Skin epidermis (tissue), 12 donors: ENCODE measurements around the gene COL23A1.

Experiments
- H3K27ac ChIP-seq, 21 experiments: fragments of 200-600 bp; sonication (generic) in 11 of 21; one replicate each; pipeline ENCODE4 v1.5.0; 2020; ENCODE audit warnings: mild to moderate bottlenecking in 3 of 21, inconsistent platforms in 2 of 21, moderate library complexity in 2 of 21
- H3K4me3 ChIP-seq, 7 experiments: fragments of 200-600 bp; sonication (generic) in 2 of 7; one replicate each; pipeline ENCODE4 v1.5.0; 2020; ENCODE audit warnings: inconsistent platforms in 2 of 7, mild to moderate bottlenecking in 2 of 7, moderate library complexity in 1 of 7

Gene COL23A1

DNA sequence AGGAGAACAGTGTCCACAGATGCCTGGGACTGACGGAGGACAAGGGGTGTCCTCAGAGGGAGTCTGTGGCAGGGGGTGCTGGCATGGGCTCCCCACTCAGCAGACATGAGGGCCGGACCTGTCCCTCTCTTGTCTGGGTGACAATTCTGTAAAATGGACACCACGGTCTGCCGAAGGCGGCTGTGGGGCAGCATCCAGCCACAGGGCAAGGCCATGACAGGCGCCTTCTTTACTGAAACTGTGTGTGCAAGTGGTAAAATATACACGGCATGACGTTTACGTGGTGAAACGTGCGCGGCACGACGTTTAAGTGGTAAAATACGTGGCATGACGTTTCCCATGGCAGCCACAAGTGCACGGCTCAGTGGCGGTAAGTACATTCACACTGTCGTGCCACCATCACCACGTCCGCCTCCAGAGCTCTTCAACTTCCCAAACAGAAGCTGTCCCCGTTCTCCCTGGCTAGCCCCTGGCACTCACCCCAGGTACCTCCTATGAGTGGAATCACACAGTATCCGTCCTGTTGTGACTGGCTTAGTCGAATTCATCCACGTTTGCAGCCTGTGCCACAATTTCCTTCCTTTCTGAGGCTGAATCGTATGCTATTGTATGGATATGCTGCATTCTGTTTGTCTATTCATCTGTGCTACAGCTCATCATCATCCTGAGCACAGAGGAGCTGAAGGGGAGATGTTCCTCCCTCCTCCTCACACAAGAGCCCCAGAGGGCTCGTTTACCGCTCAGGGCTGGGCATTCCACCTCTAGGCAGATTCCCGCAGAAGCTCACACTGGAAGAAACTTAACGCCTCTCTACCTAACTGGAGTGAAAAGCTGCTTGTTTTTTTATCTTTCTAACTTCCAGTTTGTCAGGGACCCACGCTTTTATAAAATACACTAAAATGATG is 52.5 kb downstream of the COL23A1 start:
- Histone ChIP-seq H3K27ac (no peak overlapping the region), H3K4me3 (no peak overlapping the region)

DNA sequence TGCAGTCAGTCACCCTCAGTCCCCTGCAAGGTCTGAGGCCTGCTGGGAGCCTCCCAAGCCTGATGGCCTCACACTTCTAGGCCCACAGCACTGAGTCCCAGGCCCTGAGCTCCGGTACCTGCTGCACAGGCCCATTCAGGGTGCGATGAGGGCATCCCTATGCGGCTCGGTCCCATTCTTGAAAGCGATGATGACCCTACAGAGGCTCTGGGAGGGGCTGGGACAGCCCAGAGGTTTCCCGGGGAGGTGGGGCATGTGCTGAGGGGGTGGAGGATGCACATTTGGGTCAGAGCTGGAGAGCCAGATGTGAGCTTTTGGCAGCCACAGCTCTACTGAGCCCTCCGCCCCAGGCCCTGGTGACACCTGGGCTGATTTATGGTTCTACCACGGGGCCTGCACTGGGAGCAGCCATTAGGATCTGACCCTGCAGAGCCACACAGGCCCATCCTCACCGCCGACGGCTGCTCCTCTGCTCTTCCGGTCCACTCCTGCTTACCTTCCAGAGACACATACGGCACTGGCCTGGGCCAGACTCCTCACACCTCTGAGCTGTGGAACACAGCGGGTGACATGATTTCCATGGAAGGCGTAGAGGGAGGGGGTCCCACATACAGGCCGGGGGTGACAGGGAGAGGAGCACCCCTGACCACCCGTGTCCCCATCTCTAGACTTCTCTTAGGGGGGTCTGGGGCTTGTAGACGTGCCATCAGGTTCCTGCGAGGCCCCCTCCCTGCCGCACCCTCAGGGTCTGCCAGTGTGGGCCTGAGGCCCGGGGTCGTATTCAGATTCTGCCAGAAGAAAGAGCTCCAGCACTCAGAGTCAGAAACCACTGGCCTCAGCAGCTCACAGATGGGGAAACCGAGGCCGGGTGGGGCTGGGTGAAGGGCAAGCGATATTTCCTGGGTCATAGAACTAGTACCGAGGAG is 53.4 kb downstream of the COL23A1 start:
- Histone ChIP-seq H3K27ac (no peak overlapping the region), H3K4me3 (no peak overlapping the region)

- H3K27ac ChIP-seq, result peak overlapping the region in 1 of 21 experiments; percentile 44
- no peak overlapping the region for H3K4me3 ChIP-seq
Observed at GRCh38 chr5:178535299-178536175, 54.7 kb downstream of the COL23A1 start.

DNA sequence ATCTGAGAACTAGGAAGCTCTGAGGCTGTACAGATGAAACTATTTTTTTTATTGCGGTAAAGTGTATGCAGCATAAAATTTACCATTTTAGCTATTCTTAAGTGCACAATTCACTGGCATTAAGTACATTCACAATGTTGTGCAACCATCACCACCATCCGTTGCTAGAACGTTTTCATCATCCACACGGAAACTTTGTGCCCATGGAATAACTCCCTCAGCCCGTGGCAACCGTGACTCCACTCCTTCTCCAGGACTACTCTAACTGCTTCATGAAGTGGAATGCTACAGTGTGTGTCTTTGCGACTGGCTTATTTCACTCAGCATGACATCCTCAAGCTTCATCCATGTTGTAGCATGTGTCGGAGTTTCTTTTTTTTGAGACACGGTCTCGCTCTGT is 57.1 kb downstream of the COL23A1 start:
- no peak overlapping the region for H3K27ac ChIP-seq
- H3K4me3 ChIP-seq, result no peak overlapping the region

DNA sequence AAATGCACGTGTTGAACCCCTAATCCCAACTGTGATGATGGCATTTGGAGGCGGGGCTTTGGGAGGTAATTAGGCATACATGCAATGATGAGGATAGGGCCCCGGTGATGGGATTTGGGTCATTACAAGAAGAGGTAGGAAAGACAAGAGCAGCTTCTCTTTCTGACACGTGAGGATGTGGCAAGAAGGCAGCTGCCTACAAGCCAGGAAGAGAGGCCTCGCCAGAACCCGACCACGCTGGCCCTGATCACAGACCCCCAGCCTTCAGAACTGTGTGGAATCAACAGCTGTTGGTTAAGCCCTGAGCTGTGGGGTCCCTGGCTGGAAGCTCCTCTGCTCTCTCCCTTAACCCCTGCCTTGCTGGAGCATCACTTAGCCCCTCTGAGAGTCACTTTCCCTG is 57.5 kb downstream of the COL23A1 start:
- Histone ChIP-seq H3K4me3 (no peak overlapping the region), H3K27ac (no peak overlapping the region)

DNA sequence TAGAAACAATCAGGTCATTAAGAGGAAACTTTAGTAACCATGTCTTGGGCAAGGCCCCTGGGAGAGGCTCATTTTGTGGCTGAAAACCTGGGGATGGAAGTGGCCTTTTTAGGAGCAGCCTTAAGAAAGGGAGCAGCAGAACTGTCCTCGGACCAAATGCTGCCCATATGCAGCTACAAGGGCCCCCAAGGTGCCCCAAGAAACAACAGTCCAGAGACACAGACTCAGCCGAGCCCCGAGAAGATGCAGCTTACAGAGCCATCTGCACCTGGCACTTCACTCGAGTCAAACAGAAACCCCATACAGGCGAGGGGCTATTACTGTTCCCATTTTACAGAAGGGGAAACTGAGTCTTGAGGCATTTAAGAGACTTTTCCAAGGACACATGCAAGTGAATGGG is 58.0 kb downstream of the COL23A1 start:
- no peak overlapping the region for H3K27ac ChIP-seq
- no peak overlapping the region for H3K4me3 ChIP-seq

- H3K4me3 ChIP-seq, result no peak overlapping the region
Observed at GRCh38 chr5:178531786-178532185, 58.4 kb downstream of the COL23A1 start.

GRCh38 chr5:178530526-178530925 is 59.7 kb downstream of the COL23A1 start:
- Histone ChIP-seq H3K4me3 (no peak overlapping the region), H3K27ac (no peak overlapping the region)

More at GRCh38 chr5:178531786-178532185, 58.4 kb downstream of the COL23A1 start:
- no peak overlapping the region for H3K27ac ChIP-seq

DNA sequence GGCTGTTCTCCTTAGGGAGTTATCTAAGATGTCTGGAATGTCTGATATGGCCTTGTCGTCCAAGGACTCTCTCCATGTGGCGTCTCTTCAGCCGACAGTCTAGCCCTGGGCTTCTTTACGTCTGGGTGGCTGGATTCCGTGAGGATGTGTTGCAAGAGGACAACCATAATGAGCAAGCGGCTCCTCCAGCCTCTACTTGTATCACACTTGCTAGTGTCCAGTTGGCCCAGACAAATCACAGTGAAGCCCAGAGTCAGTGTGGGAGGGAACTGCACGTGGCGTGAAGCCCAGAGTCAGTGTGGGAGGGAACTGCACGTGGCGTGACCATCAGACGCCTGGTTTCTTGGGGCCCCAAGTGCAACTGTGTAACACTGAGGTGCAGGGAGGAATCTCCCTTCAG is 61.1 kb downstream of the COL23A1 start:
- no peak overlapping the region for H3K27ac ChIP-seq
- no peak overlapping the region for H3K4me3 ChIP-seq

- H3K27ac ChIP-seq, result no peak overlapping the region
- H3K4me3 ChIP-seq, result no peak overlapping the region
Observed at GRCh38 chr5:178527458-178528307, 62.5 kb downstream of the COL23A1 start.

DNA sequence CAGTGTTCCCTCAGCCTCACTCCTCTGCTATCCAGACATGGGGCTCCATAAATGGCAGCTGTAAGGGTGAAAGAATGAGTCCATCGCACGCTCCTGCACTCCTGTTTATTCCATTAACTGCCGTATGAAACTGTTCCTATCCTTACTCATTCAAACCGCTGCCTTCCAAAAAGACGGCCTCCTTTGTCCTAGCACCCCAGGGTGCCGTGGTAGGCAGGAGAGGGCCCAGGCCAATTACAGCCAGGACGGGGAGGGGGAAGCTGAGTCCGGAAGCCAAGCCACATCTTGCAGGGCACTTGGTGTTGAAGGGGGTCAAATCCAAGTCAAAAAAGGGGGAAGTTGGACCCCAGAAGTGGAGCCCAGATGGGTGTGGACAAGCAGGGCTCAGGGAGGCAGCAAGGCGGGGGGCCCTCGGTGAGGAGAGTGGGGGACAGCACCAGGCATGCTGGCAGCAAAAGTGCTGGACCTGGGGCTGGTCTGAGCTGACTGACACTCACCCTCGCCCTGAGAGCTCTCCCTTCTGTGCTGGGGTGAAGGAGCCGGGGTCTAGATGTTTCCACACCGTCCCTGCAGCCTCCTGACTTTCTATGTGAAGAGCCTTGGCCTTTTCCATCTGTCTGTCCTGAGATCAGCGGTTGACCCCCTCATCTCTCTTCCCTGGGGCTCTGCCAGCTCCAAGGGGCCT is 63.3 kb downstream of the COL23A1 start:
- no peak overlapping the region for H3K27ac ChIP-seq

GRCh38 chr5:178525906-178526732 is 64.1 kb downstream of the COL23A1 start:
- no peak overlapping the region for H3K27ac ChIP-seq
- H3K4me3 ChIP-seq, result no peak overlapping the region

More for the DNA sequence above, 63.3 kb downstream of the COL23A1 start:
- H3K4me3 ChIP-seq, result no peak overlapping the region

- Histone ChIP-seq H3K27ac (no peak overlapping the region), H3K4me3 (no peak overlapping the region)
Observed at GRCh38 chr5:178524093-178524882, 65.9 kb downstream of the COL23A1 start.

GRCh38 chr5:178522361-178522760 is 67.8 kb downstream of the COL23A1 start:
- Histone ChIP-seq H3K4me3 (no peak overlapping the region), H3K27ac (no peak overlapping the region)

- H3K27ac ChIP-seq, result no peak overlapping the region
Observed at GRCh38 chr5:178520851-178521250, 69.3 kb downstream of the COL23A1 start.

DNA sequence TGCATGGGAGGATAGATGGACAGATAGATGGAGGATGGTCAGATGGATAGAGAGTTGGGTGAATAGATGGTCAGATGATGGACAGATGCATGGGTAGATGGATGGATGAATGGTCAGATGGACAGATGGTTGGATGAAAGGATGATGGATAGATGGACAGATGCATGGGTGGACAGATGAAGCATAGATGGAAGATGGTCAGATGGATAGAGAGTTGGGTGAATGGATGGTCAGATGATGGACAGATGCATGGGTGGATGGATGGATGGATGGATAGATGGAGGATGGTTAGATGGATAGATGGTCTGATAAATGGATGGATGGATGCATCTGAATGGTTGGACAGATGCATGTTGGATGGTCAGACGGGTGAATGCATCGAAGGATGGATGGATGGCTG is 70.4 kb downstream of the COL23A1 start:
- Histone ChIP-seq H3K27ac (no peak overlapping the region), H3K4me3 (no peak overlapping the region)

More at GRCh38 chr5:178520851-178521250, 69.3 kb downstream of the COL23A1 start:
- no peak overlapping the region for H3K4me3 ChIP-seq
